ENCODE data around the gene CPEB4.

DNA sequence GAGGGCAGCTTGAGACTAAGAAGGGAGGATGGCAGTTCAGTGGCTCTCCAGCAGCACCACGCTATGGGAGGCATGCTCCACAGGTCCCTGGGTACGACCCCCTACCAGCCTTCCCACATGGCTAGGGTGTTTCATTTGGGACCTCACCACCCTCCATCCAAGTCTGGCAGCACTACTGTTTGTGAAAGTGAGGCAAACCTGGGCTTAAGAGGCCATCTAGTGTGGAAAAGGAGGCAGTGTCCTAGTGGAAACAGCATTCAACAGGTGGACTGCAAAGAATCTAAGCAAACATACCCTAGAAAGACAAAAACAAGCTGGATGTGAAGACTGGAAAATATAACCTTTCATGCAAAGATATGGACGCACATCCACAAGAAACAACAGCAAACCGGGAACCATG, 96.1 kb downstream of the CPEB4 start:
- TF ChIP-seq POLR2AphosphoS5 (IDR thresholded peaks at IDR 0.05; ENCODE audit: low read depth): no peak
- TF ChIP-seq, protein P1, sequence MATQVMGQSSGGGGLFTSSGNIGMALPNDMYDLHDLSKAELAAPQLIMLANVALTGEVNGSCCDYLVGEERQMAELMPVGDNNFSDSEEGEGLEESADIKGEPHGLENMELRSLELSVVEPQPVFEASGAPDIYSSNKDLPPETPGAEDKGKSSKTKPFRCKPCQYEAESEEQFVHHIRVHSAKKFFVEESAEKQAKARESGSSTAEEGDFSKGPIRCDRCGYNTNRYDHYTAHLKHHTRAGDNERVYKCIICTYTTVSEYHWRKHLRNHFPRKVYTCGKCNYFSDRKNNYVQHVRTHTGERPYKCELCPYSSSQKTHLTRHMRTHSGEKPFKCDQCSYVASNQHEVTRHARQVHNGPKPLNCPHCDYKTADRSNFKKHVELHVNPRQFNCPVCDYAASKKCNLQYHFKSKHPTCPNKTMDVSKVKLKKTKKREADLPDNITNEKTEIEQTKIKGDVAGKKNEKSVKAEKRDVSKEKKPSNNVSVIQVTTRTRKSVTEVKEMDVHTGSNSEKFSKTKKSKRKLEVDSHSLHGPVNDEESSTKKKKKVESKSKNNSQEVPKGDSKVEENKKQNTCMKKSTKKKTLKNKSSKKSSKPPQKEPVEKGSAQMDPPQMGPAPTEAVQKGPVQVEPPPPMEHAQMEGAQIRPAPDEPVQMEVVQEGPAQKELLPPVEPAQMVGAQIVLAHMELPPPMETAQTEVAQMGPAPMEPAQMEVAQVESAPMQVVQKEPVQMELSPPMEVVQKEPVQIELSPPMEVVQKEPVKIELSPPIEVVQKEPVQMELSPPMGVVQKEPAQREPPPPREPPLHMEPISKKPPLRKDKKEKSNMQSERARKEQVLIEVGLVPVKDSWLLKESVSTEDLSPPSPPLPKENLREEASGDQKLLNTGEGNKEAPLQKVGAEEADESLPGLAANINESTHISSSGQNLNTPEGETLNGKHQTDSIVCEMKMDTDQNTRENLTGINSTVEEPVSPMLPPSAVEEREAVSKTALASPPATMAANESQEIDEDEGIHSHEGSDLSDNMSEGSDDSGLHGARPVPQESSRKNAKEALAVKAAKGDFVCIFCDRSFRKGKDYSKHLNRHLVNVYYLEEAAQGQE (IDR thresholded peaks at IDR 0.05; ENCODE audit: unreplicated experiment): no peak
- TF ChIP-seq, protein P2, sequence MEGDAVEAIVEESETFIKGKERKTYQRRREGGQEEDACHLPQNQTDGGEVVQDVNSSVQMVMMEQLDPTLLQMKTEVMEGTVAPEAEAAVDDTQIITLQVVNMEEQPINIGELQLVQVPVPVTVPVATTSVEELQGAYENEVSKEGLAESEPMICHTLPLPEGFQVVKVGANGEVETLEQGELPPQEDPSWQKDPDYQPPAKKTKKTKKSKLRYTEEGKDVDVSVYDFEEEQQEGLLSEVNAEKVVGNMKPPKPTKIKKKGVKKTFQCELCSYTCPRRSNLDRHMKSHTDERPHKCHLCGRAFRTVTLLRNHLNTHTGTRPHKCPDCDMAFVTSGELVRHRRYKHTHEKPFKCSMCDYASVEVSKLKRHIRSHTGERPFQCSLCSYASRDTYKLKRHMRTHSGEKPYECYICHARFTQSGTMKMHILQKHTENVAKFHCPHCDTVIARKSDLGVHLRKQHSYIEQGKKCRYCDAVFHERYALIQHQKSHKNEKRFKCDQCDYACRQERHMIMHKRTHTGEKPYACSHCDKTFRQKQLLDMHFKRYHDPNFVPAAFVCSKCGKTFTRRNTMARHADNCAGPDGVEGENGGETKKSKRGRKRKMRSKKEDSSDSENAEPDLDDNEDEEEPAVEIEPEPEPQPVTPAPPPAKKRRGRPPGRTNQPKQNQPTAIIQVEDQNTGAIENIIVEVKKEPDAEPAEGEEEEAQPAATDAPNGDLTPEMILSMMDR (conservative IDR thresholded peaks at IDR 0.05; ENCODE audit: low read depth in 2 of 2): peak; percentile 83 to 97
- TF ChIP-seq EZH2 (IDR thresholded peaks at IDR 0.05; ENCODE audit: low read depth, unreplicated experiment): no peak
- TF ChIP-seq CREB1 (CRISPR knock-in tag; IDR thresholded peaks at IDR 0.05; ENCODE audit: low read depth): no peak
- no peak for TF ChIP-seq EZH2phosphoT487 (IDR thresholded peaks at IDR 0.05; ENCODE audit: unreplicated experiment)
- no peak for TF ChIP-seq ZNF331 (CRISPR knock-in tag; IDR thresholded peaks at IDR 0.05; ENCODE audit: low read depth)
- TF ChIP-seq JUNB (IDR thresholded peaks at IDR 0.05; ENCODE audit: unreplicated experiment): no peak
- TF ChIP-seq NANOG (IDR thresholded peaks at IDR 0.05; ENCODE audit: borderline replicate concordance): no peak
- TF ChIP-seq, protein P3, sequence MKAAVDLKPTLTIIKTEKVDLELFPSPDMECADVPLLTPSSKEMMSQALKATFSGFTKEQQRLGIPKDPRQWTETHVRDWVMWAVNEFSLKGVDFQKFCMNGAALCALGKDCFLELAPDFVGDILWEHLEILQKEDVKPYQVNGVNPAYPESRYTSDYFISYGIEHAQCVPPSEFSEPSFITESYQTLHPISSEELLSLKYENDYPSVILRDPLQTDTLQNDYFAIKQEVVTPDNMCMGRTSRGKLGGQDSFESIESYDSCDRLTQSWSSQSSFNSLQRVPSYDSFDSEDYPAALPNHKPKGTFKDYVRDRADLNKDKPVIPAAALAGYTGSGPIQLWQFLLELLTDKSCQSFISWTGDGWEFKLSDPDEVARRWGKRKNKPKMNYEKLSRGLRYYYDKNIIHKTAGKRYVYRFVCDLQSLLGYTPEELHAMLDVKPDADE (IDR thresholded peaks at IDR 0.05): no peak
- no peak for TF ChIP-seq STAT1 (IDR thresholded peaks at IDR 0.05; ENCODE audit: unreplicated experiment)
- TF ChIP-seq ZNF114 (CRISPR knock-in tag; IDR thresholded peaks at IDR 0.05): no peak
